ENCODE measurements around the gene SLC22A1. TPM values are rescaled to one million over a fixed set of nuclear protein-coding genes. Genes with fewer than 3 reads are reported as not detected.
A peak's percentile ranks its signal among the peaks of the same experiment; 100 is the strongest.

Gene SLC22A1
- total and polyA plus RNA-seq, 8 donors: 0.53 to 2.5 (median 0.83) TPM

DNA sequence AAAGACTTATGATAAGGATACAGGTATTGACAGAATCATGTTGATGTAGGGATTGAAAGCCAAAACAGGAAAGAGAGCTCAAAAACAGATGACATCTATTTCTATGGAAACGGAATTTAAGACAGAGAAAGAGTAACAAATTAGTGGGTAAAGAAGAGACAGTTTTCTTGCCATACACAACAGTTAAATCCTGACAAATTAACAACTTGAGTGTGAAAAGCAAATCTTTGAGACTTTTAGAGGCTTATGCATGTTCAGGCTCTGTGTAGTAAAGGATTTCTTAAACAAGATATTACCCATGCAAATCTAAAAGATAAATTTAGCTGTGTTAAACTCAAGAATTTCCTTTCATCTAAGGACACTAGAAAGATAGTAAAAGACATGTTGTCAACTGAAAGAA lies 68.5 kb downstream of the SLC22A1 start:
- no peaks in the 10 kb centered on the region for H3K4me1 ChIP-seq
- H3K27me3 ChIP-seq: no peaks in the 10 kb centered on the region
- no peak for TF ChIP-seq CTCF (IDR thresholded peaks at IDR 0.05)
- intact Hi-C loops (cut with DNase I): no loop called here
- H3K27ac ChIP-seq: no peak overlapping the region
- DNase-seq (no peak), ATAC-seq (no peak), FAIRE-seq (no peak)
- peaks cover 0 to 6% (median 0%) of the 10 kb centered on the region in 4 donors for H3K9me3 ChIP-seq
- H3K36me3 ChIP-seq: no peaks in the 10 kb centered on the region
- H3K4me3 ChIP-seq: no peak overlapping the region
- WGBS, 2 donors: 76 to 90% methylated on average over 1 of the region's 1 CpG

- no peak overlapping the region for H3K27ac ChIP-seq
- ATAC-seq (no peak), FAIRE-seq (no peak), DNase-seq (peak in 1 of 6 donors; percentile 28)
- peaks cover 0 to 6% (median 0%) of the 10 kb centered on the region in 4 donors for H3K9me3 ChIP-seq
- no peak overlapping the region for H3K4me3 ChIP-seq
- intact Hi-C loops (cut with DNase I): no loop called here
- H3K27me3 ChIP-seq: no peaks in the 10 kb centered on the region
- no peaks in the 10 kb centered on the region for H3K4me1 ChIP-seq
- TF ChIP-seq CTCF (IDR thresholded peaks at IDR 0.05): no peak
- no peaks in the 10 kb centered on the region for H3K36me3 ChIP-seq
These were observed 69.4 kb downstream of the SLC22A1 start for GRCh38 chr6:160190973-160191372.

- no peak overlapping the region for H3K4me3 ChIP-seq
- no peak for FAIRE-seq
- no peak for ATAC-seq
These were observed 71.2 kb downstream of the SLC22A1 start for GRCh38 chr6:160192840-160193239.

GRCh38 chr6:160194808-160195207 lies 73.2 kb downstream of the SLC22A1 start:
- Histone ChIP-seq H3K27me3 (no peaks in the 10 kb centered on the region), H3K4me1 (no peaks in the 10 kb centered on the region), H3K9me3 (peaks cover 0 to 6% (median 0%) of the 10 kb centered on the region in 4 donors), H3K4me3 (no peak overlapping the region), H3K36me3 (no peaks in the 10 kb centered on the region), H3K27ac (no peak overlapping the region)
- intact Hi-C loops (cut with DNase I): no loop called here
- DNase-seq (no peak), FAIRE-seq (no peak), ATAC-seq (no peak)
- 51 to 67% methylated on average over 1 of the region's 1 CpG for WGBS, 2 donors
- no peak for TF ChIP-seq CTCF (IDR thresholded peaks at IDR 0.05)

More at GRCh38 chr6:160192840-160193239, 71.2 kb downstream of the SLC22A1 start:
- no peak for DNase-seq
- intact Hi-C loops (cut with DNase I): no loop called here
- Histone ChIP-seq H3K4me1 (no peaks in the 10 kb centered on the region), H3K36me3 (no peaks in the 10 kb centered on the region), H3K27ac (no peak overlapping the region), H3K27me3 (no peaks in the 10 kb centered on the region), H3K9me3 (peaks cover 0 to 6% (median 0%) of the 10 kb centered on the region in 4 donors)
- TF ChIP-seq CTCF (IDR thresholded peaks at IDR 0.05): no peak
- WGBS, 2 donors: 90 to 94% methylated on average over 1 of the region's 1 CpG

- Histone ChIP-seq H3K4me1 (no peaks in the 10 kb centered on the region), H3K27ac (no peak overlapping the region), H3K4me3 (no peak overlapping the region), H3K27me3 (no peaks in the 10 kb centered on the region), H3K36me3 (no peaks in the 10 kb centered on the region), H3K9me3 (peaks cover 0 to 6% (median 0%) of the 10 kb centered on the region in 4 donors)
- no peak for DNase-seq
- ATAC-seq: no peak
- no peak for TF ChIP-seq CTCF (IDR thresholded peaks at IDR 0.05)
- no peak for FAIRE-seq
- intact Hi-C loops (cut with DNase I): no loop called here
These were observed 76.0 kb downstream of the SLC22A1 start for GRCh38 chr6:160197662-160198061.

Data from pancreas (tissue), 10 donors.